HuH-7.5 (cell line): Measurements from ENCODE around the gene CLEC2B.
"Not testable (repeated sequence)": the region's sequence is repeated elsewhere in the genome, so short reads cannot be mapped to it uniquely, and the experiment has no call there.

ENCODE experiments used
- DNase-seq: peaks from one replicate; pipeline ENCODE4 v3.0.0; 2011; ENCODE audit warnings: low spot score

CLEC2B gene

GRCh38 chr12:9869307-9870161, at the start of gene CLEC2B:
Gene CLEC2B, minus strand, starts transcription at chr12:9869354.
- no peak for DNase-seq

GRCh38 chr12:9911708-9912107, 42.6 kb upstream of the CLEC2B start:
- no peak for DNase-seq

DNA sequence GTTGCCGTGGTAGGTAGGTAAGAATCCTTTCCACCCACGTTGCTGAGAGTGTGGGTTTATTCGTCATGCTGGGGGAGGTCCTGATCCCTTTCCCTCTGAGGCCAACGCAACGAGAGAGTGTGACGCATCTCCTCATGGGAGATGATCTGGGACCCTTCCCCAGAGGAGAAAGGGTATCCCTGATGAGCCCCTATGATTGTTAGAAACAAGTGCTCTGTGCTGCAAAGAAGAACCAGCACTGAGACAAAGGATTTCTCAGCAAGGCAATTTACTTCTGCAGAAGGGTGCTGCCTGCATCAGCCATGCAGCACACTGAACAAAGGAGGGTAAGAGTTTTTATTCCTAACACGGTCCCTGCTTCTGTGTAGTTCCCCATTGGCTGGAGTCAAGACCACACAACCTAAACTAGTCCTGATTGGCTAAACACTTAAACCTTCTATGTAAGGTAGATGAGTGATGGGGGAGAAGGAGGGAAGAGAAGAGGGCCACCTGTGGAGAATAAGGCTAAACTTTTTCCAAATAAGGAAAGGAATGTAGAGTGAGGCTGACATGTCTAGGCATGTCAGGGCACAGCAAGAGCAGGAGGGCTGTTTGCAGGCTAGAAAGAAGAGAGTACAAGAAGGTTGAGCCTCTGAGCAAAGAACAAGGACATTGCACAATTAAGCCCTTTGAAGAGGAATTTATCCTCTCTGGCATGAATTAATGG, 41.7 kb upstream of the CLEC2B start:
- DNase-seq: no peak

GRCh38 chr12:9909724-9910123, 40.6 kb upstream of the CLEC2B start:
- no peak for DNase-seq

- no peak for DNase-seq
Observed at GRCh38 chr12:9908350-9908749, 39.2 kb upstream of the CLEC2B start.

- no peak for DNase-seq
Observed at GRCh38 chr12:9907769-9908168, 38.6 kb upstream of the CLEC2B start.

GRCh38 chr12:9906873-9907272, 37.7 kb upstream of the CLEC2B start:
- no peak for DNase-seq

GRCh38 chr12:9902539-9903228, 33.5 kb upstream of the CLEC2B start:
- no peak for DNase-seq

GRCh38 chr12:9900930-9901329, 31.8 kb upstream of the CLEC2B start:
- no peak for DNase-seq

DNA sequence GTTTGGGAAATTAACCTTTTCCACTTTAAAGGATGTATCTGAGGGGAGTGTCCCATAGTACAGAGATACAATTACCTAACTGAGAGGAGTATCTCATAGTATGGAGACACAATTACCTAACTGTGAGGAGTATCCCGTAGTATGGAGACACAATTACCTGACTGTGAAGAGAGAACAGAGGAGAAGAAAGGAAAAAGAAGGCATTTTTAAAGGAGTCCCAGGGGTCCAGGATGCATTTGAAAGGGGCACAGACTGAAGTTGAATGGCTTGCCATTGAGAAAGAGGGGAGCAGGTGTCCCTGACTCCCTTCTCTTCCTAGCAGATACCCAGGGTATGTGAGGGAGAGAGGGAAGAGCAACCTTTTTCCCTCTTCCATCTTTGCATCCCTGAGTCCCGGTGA, 30.1 kb upstream of the CLEC2B start:
- DNase-seq: no peak

DNA sequence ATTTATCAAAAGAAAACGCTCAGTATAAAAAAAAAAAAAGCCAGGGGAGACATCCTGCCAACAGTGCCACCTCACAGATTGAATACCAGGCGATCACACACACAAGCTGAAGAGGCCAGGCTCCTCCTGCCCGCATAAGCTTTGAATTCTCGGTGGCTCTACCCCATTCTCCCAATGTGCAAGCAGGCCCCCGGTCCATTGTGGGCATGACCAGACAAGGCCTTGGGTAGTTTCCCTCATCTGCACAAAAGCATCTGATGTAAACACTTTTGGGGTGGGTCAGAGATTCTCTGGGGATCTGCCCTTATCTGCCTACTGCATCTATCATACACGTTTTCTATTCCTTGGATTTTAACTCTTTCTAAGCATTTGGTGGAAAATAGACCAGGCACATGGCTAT, 28.4 kb upstream of the CLEC2B start:
- no peak for DNase-seq

DNA sequence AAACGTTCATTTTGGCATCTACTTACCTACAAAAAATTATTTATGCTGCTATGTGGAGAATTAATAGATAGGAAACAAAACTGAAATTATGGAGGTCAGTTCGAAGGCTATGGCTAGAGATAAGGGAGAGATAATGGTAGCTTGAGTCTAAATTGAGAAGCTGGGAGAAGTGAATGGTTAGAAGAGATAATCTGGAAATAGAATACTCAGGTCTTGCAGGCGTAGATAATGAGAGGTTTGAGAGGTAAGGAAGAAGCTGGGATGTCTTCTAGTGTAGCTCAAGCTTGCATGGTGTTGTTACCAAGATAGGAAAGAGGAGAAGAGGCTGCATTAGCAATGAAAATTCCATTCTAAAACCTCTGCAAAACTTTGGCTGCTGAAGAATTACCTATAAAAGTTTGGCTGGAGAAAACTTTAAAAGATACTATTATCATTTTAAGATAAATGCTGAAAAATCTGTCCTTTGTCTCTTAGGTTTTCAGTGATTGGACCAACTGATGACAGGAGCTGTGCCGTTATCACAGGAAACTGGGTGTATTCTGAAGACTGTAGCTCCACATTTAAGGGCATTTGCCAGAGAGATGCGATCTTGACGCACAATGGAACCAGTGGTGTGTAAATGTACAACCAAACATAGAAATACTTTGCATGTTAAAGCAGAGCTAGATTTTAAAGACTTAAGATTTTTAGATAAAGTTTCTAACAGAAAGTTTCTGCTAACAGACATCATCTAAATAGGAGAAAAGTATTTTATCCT, 26.2 kb upstream of the CLEC2B start:
- no peak for DNase-seq

GRCh38 chr12:9888665-9889273, 19.6 kb upstream of the CLEC2B start:
- DNase-seq: no peak

- DNase-seq: no peak
Observed at GRCh38 chr12:9883175-9883574, 14.0 kb upstream of the CLEC2B start.

- DNase-seq: no peak
Observed at GRCh38 chr12:9881988-9882387, 12.8 kb upstream of the CLEC2B start.

- no peak for DNase-seq
Observed at GRCh38 chr12:9881246-9881645, 12.1 kb upstream of the CLEC2B start, which contains the start of gene KLRF2. Gene KLRF2, plus strand, starts transcription at chr12:9881489. Its CDS starts 107 bp downstream, at chr12:9881596.

GRCh38 chr12:9880532-9881078, 11.5 kb upstream of the CLEC2B start:
- no peak for DNase-seq

DNA sequence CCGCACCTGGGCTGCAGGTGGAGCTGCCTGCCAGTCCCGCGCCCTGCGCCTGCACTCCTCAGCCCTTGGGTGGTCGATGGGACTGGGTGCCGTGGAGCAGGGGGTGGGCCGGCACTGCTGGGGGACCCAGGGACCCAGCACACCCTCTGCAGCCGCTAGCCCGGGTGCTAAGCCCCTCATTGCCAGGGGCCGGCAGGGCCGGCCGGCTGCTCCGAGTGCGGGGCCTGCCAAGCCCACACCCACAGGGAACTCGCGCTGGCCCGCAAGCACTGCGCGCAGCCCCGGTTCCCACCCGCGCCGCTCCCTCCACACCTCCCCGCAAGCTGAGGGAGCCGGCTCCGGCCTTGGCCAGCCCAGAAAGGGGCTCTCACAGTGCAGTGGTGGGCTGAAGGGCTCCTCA, 7.0 kb upstream of the CLEC2B start:
- DNase-seq: not testable (repeated sequence)

DNA sequence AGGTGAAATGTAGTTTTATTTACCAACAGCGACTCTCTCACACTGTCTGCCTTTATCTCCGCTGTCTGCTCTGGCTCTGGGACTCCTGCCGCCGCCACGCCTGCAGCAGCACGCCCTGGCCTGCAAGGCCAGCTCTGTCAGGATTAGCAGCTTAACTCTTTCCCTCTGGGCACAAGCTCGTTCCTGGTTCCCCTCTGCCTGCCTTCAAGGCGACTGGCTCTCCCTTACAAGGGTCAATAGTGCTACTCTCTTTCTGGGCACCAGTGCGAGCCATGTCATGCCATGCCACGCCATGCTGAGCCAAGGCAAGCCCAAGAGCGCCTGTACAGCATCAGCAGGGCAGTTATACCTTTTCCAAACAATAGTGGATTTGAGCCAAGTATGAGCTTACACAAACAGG, 3.6 kb upstream of the CLEC2B start:
- DNase-seq: no peak

DNA sequence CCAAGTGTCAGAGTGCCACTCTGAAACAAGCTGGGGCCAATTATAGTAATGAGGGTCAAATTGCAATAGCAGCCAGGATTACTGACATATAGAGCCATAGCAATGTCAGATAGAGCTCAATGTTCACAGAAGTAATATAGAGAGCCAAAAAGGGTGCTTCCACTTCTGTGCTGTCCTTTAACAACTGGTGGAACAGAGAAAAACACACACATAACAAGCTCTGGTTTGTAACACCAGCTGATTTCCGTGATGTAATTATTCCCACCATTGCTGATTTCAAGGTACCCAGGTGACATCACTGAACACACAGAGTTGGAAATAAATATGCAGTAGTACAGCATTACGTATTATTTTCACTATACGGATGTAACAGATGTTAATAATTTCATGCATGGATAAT, 3.0 kb upstream of the CLEC2B start:
- no peak for DNase-seq

GRCh38 chr12:9870286-9870866, 1.2 kb upstream of the CLEC2B start:
- no peak for DNase-seq
